H1 (cell line): ENCODE data around the gene STK32A. TPM values are rescaled to one million over a fixed set of nuclear protein-coding genes. Genes with fewer than 3 reads are reported as not detected.

ENCODE experiments used
- CTCF ChIA-PET: fragments of 300-600 bp; sonication (Branson Sonifier 250); formaldehyde crosslinking; loops from one replicate; lab custom pipeline; 2021; ENCODE audit not compliant: partially characterized antibody; lab: Charles Lee
- POLR2A ChIA-PET: fragments of 300-600 bp; sonication (Branson Sonifier 250); formaldehyde crosslinking; loops from one replicate; lab custom pipeline; 2021; ENCODE audit warnings: inconsistent platforms; ENCODE audit not compliant: partially characterized antibody; lab: Charles Lee
- DNase-seq, 2 experiments: peaks; one replicate each; pipeline versions ENCODE4 v3.0.0 to v3.0.0-alpha.2; 2010 to 2022; ENCODE audit warnings: low spot score in 2 of 2, low read depth in 1 of 2, mixed read lengths in 1 of 2
- FAIRE-seq: peaks from 2 replicates; lab custom pipeline; 2011; peaks lifted over from hg19 to GRCh38; lab: Jason Lieb, UNC
- H2AFZ ChIP-seq: 2 replicates; pipeline ENCODE4 v1.8.1; 2012; ENCODE audit warnings: low read length, inconsistent platforms
- H2AK5ac ChIP-seq: 2 replicates; pipeline ENCODE4 v1.6.1; 2013; ENCODE audit warnings: low read depth, low read length
- H2BK120ac ChIP-seq: replicated peaks from 2 replicates; pipeline ENCODE3; 2013; ENCODE audit warnings: low read depth, low read length, inconsistent platforms
- H2BK12ac ChIP-seq: 2 replicates; pipeline ENCODE4 v1.6.1; 2013; ENCODE audit warnings: low read depth, low read length
- H2BK15ac ChIP-seq: 2 replicates; pipeline ENCODE4 v1.6.1; 2013; ENCODE audit warnings: low read length
- H2BK20ac ChIP-seq: 2 replicates; pipeline ENCODE4 v1.6.1; 2013; ENCODE audit warnings: low read length
- H2BK5ac ChIP-seq: 2 replicates; pipeline ENCODE4 v1.6.1; 2013; ENCODE audit warnings: low read depth, low read length
- H3K14ac ChIP-seq: 2 replicates; pipeline ENCODE4 v1.6.1; 2013; ENCODE audit warnings: inconsistent platforms; ENCODE audit not compliant: insufficient read length
- H3K18ac ChIP-seq: 2 replicates; pipeline ENCODE4 v1.6.1; 2013; ENCODE audit warnings: low read length; ENCODE audit errors: extremely low read depth
- H3K23ac ChIP-seq: 2 replicates; pipeline ENCODE4 v1.6.1; 2013; ENCODE audit warnings: inconsistent platforms; ENCODE audit not compliant: insufficient read length
- H3K23me2 ChIP-seq: 2 replicates; pipeline ENCODE4 v1.6.1; 2013; ENCODE audit warnings: low read depth, low read length
- H3K27ac ChIP-seq: 2 replicates; pipeline ENCODE4 v1.6.1; 2011; ENCODE audit warnings: low read depth, low read length, inconsistent platforms
- H3K27me3 ChIP-seq, 4 experiments: replicated peaks in 1 of 4; 1 replicate in 1 of 4; 2 replicates in 3 of 4; pipeline versions ENCODE4 v1.6.1 to v1.8.1; 2011 to 2013; ENCODE audit warnings: low read length in 3 of 4, mild to moderate bottlenecking in 3 of 4, inconsistent platforms in 2 of 4, mixed read lengths in 2 of 4, moderate library complexity in 1 of 4; ENCODE audit not compliant: control insufficient read depth in 3 of 4, insufficient read depth in 3 of 4; ENCODE audit errors: extremely low read depth in 1 of 4
- H3K36me3 ChIP-seq, 4 experiments: 2 replicates each; pipeline versions ENCODE4 v1.6.1 to v1.8.1; 2011 to 2013; ENCODE audit warnings: mild to moderate bottlenecking in 4 of 4, low read length in 3 of 4, moderate library complexity in 2 of 4, control low read depth in 1 of 4, inconsistent platforms in 1 of 4; ENCODE audit not compliant: insufficient read depth in 4 of 4, control insufficient read depth in 2 of 4
- H3K4ac ChIP-seq: replicated peaks from 2 replicates; pipeline ENCODE3; 2013; ENCODE audit warnings: low read length, low read depth, mixed read lengths, inconsistent platforms; ENCODE audit not compliant: insufficient read length
- H3K4me1 ChIP-seq, 4 experiments: replicated peaks in 1 of 4; 1 replicate in 1 of 4; 2 replicates in 3 of 4; pipeline versions ENCODE4 v1.6.1 to v1.8.1; 2011 to 2013; ENCODE audit warnings: low read length in 3 of 4, inconsistent platforms in 2 of 4, mixed read lengths in 1 of 4; ENCODE audit not compliant: insufficient read depth in 4 of 4, control insufficient read depth in 3 of 4
- H3K4me2 ChIP-seq, 2 experiments: 2 replicates each; pipeline versions ENCODE4 v1.6.1 to v1.8.1; 2011 to 2013; ENCODE audit warnings: low read depth in 2 of 2, low read length in 2 of 2, control low read depth in 1 of 2, inconsistent platforms in 1 of 2, mild to moderate bottlenecking in 1 of 2; ENCODE audit not compliant: insufficient read depth in 1 of 2
- H3K4me3 ChIP-seq, 4 experiments: fragments of 200-600, 300-600 bp in 1 of 4; sonication (generic), shearing (Covaris generic), sonication (Bioruptor Twin) in 1 of 4; 2 replicates each; pipeline versions ENCODE4 v1.5.1 to v1.8.1; 2011 to 2016; ENCODE audit warnings: low read length in 4 of 4, low read depth in 3 of 4, control low read depth in 2 of 4, inconsistent platforms in 2 of 4, mild to moderate bottlenecking in 2 of 4, mixed read lengths in 1 of 4, moderate library complexity in 1 of 4; ENCODE audit not compliant: insufficient read depth in 2 of 4; ENCODE audit errors: extremely low read depth in 1 of 4
- H3K56ac ChIP-seq: replicated peaks from 2 replicates; pipeline ENCODE3; 2013; ENCODE audit warnings: low read depth, mild to moderate bottlenecking, mixed read lengths, low read length, inconsistent platforms; ENCODE audit not compliant: insufficient read length
- H3K79me1 ChIP-seq: 2 replicates; pipeline ENCODE4 v1.6.1; 2013; ENCODE audit warnings: low read depth, low read length, control low read depth
- H3K79me2 ChIP-seq, 2 experiments: 2 replicates each; pipeline versions ENCODE4 v1.6.1 to v1.8.1; 2012 to 2013; ENCODE audit warnings: low read length in 2 of 2, mild to moderate bottlenecking in 2 of 2, inconsistent platforms in 1 of 2; ENCODE audit not compliant: insufficient read depth in 2 of 2, control insufficient read depth in 1 of 2
- H3K9ac ChIP-seq, 4 experiments: replicated peaks in 1 of 4; 1 replicate in 1 of 4; 2 replicates in 3 of 4; pipeline versions ENCODE4 v1.6.1 to v1.8.1; 2011 to 2013; ENCODE audit warnings: low read depth in 3 of 4, low read length in 3 of 4, control low read depth in 2 of 4, mild to moderate bottlenecking in 2 of 4, moderate library complexity in 2 of 4, inconsistent platforms in 1 of 4; ENCODE audit errors: extremely low read depth in 1 of 4
- H3K9me3 ChIP-seq, 2 experiments: 2 replicates each; pipeline versions ENCODE4 v1.6.1 to v1.8.1; 2012 to 2013; ENCODE audit warnings: mild to moderate bottlenecking in 2 of 2, moderate library complexity in 2 of 2, control low read depth in 1 of 2, inconsistent platforms in 1 of 2, low read depth in 1 of 2, low read length in 1 of 2, mixed read lengths in 1 of 2; ENCODE audit not compliant: insufficient read depth in 2 of 2
- H4K20me1 ChIP-seq, 2 experiments: replicated peaks in 1 of 2; 2 replicates each; pipeline versions ENCODE3 to v1.8.1; 2011 to 2013; ENCODE audit warnings: inconsistent platforms in 2 of 2, low read length in 2 of 2, mild to moderate bottlenecking in 1 of 2; ENCODE audit not compliant: insufficient read depth in 2 of 2, control insufficient read depth in 1 of 2
- H4K5ac ChIP-seq: 2 replicates; pipeline ENCODE4 v1.6.1; 2013; ENCODE audit warnings: low read length, low read depth, mixed read lengths, inconsistent platforms; ENCODE audit not compliant: insufficient read length
- H4K8ac ChIP-seq: 2 replicates; pipeline ENCODE4 v1.8.0; 2013; ENCODE audit warnings: mild to moderate bottlenecking, moderate library complexity, low read length, inconsistent platforms; ENCODE audit not compliant: insufficient read depth; ENCODE audit errors: extremely low read depth
- H4K91ac ChIP-seq: replicated peaks from 2 replicates; pipeline ENCODE3; 2013; ENCODE audit warnings: low read length, mixed read lengths, inconsistent platforms; ENCODE audit not compliant: insufficient read length
- GTF2F1 ChIP-seq: IDR thresholded peaks from 2 replicates; pipeline ENCODE4 v1.6.1; 2012; ENCODE audit warnings: low read depth, low read length, improper control_type of control experiment, borderline replicate concordance
- MAX ChIP-seq: IDR thresholded peaks from 2 replicates; pipeline ENCODE4 v1.6.1; 2012; ENCODE audit warnings: inconsistent platforms
- POLR2A ChIP-seq, 2 experiments: IDR thresholded peaks; 1 replicate in 1 of 2; 2 replicates in 1 of 2; pipeline ENCODE4 v1.6.1; 2011; ENCODE audit warnings: low read depth in 2 of 2, low read length in 2 of 2, mild to moderate bottlenecking in 2 of 2; ENCODE audit errors: control extremely low read depth in 1 of 2
- RAD21 ChIP-seq, 2 experiments: IDR thresholded peaks in 1 of 2; conservative IDR thresholded peaks in 1 of 2; 2 replicates each; pipeline ENCODE4 v1.6.1; 2011; ENCODE audit warnings: low read depth in 2 of 2, low read length in 2 of 2, improper control_type of control experiment in 1 of 2, inconsistent platforms in 1 of 2, mild to moderate bottlenecking in 1 of 2, moderate library complexity in 1 of 2
- WGBS, 2 experiments: shearing (Covaris generic) in 1 of 2; methylation state at CpG; one replicate each; pipeline versions ENCODE4 v1.1.6 to v1.1.7; 2013 to 2015; ENCODE audit warnings: low lambda C conversion rate in 2 of 2, mixed read lengths in 2 of 2, inconsistent platforms in 1 of 2, low coverage in 1 of 2, missing lambda C conversion rate in 1 of 2; ENCODE audit not compliant: insufficient replicate concordance in 2 of 2, insufficient coverage in 1 of 2, insufficient read length in 1 of 2; ENCODE audit errors: extremely low coverage in 1 of 2, missing lambda C conversion rate in 1 of 2; 5-methylcytosine and 5-hydroxymethylcytosine counted together
- polyA plus RNA-seq, 7 experiments: library from polyadenylated mRNA; depleted of rRNA in 3 of 7; stranded (reverse) in 5 of 7; unstranded in 2 of 7; fragments of >200 nt in 5 of 7; fragments of 200-250 nt in 2 of 7; gene quantifications; 1 replicate in 5 of 7; 2 replicates in 1 of 7; 4 replicates in 1 of 7; pipeline versions ENCODE4 v1.2.1 to v1.2.3, GENCODE V29; 2011 to 2013; ENCODE audit warnings: missing spikeins in 2 of 7, mixed read lengths in 2 of 7
- total RNA-seq: library from RNA; stranded (reverse); fragmentation: NEBNext Ultra II Directional; extraction: Animal tissue kit (Norgen Biotek cat#: 25700); gene quantifications from 2 replicates; pipeline ENCODE4 v1.2.1, GENCODE V29; 2021

STK32A gene
- total and polyA plus RNA-seq, 2 of the 8 experiments (the other 6 are each of a cell fraction or from before 2014, with no cell fraction given): 1.3 to 2.5 TPM

GRCh38 chr5:147307170-147307569, 72.3 kb downstream of the STK32A start:
- no peak overlapping the region for H3K27ac ChIP-seq
- POLR2A ChIA-PET: no interaction called here
- no peak overlapping the region for H3K4me2 ChIP-seq
- no peaks in the 10 kb centered on the region for H3K27me3 ChIP-seq
- H3K4me3 ChIP-seq: no peak overlapping the region
- H4K8ac ChIP-seq: no peak overlapping the region
- no peaks in the 10 kb centered on the region for H3K23me2 ChIP-seq
- WGBS, 2 experiments: 91% methylated on average over 4 of the region's 4 CpGs; no CpG with 5 or more reads in 1 of the 2 experiments
- no peak overlapping the region for H3K9ac ChIP-seq
- FAIRE-seq: no peak
- H2BK5ac ChIP-seq: no peak overlapping the region
- no peaks in the 10 kb centered on the region for H3K9me3 ChIP-seq
- no peak overlapping the region for H3K18ac ChIP-seq
- no peak overlapping the region for H2BK20ac ChIP-seq
- H3K36me3 ChIP-seq: no peaks in the 10 kb centered on the region
- no peaks in the 10 kb centered on the region for H3K79me2 ChIP-seq
- no peak overlapping the region for H3K56ac ChIP-seq
- H2BK120ac ChIP-seq: no peak overlapping the region
- no peak overlapping the region for H2BK15ac ChIP-seq
- no peaks in the 10 kb centered on the region for H4K20me1 ChIP-seq
- 0 out of 7 replicates have a peak, but pooled peaks cover 0 to 1% (median 0%) of the 10 kb centered on the region in 4 experiments for H3K4me1 ChIP-seq
- H2AK5ac ChIP-seq: no peak overlapping the region
- H2BK12ac ChIP-seq: no peak overlapping the region
- H3K23ac ChIP-seq: no peak overlapping the region
- no peak overlapping the region for H2AFZ ChIP-seq
- H3K4ac ChIP-seq: no peak overlapping the region
- no peak for TF ChIP-seq RAD21 (IDR thresholded peaks at IDR 0.05 in 1 of 2, conservative IDR thresholded peaks at IDR 0.05 in 1 of 2; ENCODE audit: low read depth in 2 of 2, low read length in 2 of 2)
- no peak for TF ChIP-seq MAX
- no peak for TF ChIP-seq POLR2A (IDR thresholded peaks at IDR 0.05; ENCODE audit: control extremely low read depth in 1 of 2, low read depth in 2 of 2, low read length in 2 of 2)
- TF ChIP-seq GTF2F1: no peak
- DNase-seq: no peak
- no peak overlapping the region for H4K91ac ChIP-seq
- H3K79me1 ChIP-seq: no peaks in the 10 kb centered on the region
- H4K5ac ChIP-seq: no peak overlapping the region
- no peak overlapping the region for H3K14ac ChIP-seq
- CTCF ChIA-PET: interaction anchor here (0.6 to 1.1 kb wide), 3 partner anchors 20 to 236 kb away, joined by 3 to 5 read pairs (median 3); no protein-coding TSS in a partner anchor
